Parathyroid adenoma (tissue), 2 donors: ENCODE data around the gene GJC2.

ENCODE experiments used
- H2AFZ ChIP-seq: fragments of 300-600 bp; sonication (generic); one replicate; pipeline ENCODE4 v1.7.0; 2017; ENCODE audit warnings: antibody characterized with exemption, mild to moderate bottlenecking
- H3K27ac ChIP-seq: fragments of 300-600 bp; sonication (generic); one replicate; pipeline ENCODE4 v1.7.0; 2017
- H3K27me3 ChIP-seq: fragments of 300-600 bp; sonication (generic); one replicate; pipeline ENCODE4 v1.7.0; 2017; ENCODE audit warnings: low read length; ENCODE audit not compliant: control insufficient read depth, insufficient read depth
- H3K36me3 ChIP-seq: fragments of 300-600 bp; sonication (generic); one replicate; pipeline ENCODE4 v1.7.0; 2017; ENCODE audit warnings: low read length; ENCODE audit not compliant: control insufficient read depth, insufficient read depth
- H3K4me1 ChIP-seq: fragments of 300-600 bp; sonication (generic); one replicate; pipeline ENCODE4 v1.7.0; 2017; ENCODE audit warnings: control low read depth
- H3K4me2 ChIP-seq: fragments of 300-600 bp; sonication (generic); one replicate; pipeline ENCODE4 v1.7.0; 2017; ENCODE audit warnings: low read length
- H3K4me3 ChIP-seq: fragments of 300-600 bp; sonication (generic); one replicate; pipeline ENCODE4 v1.7.0; 2017; ENCODE audit warnings: low read depth, low read length
- H3K79me2 ChIP-seq: fragments of 300-600 bp; sonication (generic); one replicate; pipeline ENCODE4 v1.7.0; 2017; ENCODE audit warnings: control low read depth
- H3K9ac ChIP-seq: fragments of 300-600 bp; sonication (generic); one replicate; pipeline ENCODE4 v1.7.0; 2017; ENCODE audit warnings: mild to moderate bottlenecking
- H3K9me3 ChIP-seq: fragments of 300-600 bp; sonication (generic); one replicate; pipeline ENCODE4 v1.7.0; 2017; ENCODE audit warnings: low read length; ENCODE audit not compliant: control insufficient read depth
- TF ChIP-seq, protein P1 (sequence below): fragments of 300-600 bp; sonication (generic); IDR thresholded peaks from one replicate; pipeline ENCODE4 v1.7.0; 2017; ENCODE audit warnings: antibody characterized with exemption, mild to moderate bottlenecking
- donor health status: primary hyperparathyroidism.

Gene GJC2

DNA sequence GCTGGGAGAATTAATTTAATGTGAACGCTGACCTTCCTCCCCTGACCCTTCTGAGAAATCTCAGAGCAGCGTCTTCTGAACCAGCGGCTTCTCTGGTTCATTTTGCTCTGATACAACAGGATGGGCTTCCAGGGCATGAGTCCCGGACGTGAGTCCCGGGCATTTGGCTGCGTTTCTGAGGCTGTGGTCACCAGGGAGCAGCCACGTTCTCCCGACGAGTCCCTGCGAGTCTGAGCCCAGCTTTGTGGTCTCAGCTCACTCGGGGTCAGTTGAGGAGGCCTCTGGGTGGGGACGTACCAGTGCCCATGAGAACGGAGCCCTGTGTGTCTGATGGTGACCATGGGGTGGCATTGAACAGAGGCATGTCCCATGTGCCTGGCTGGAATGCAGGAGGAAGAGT is 40.5 kb downstream of the GJC2 start:
- Histone ChIP-seq H3K36me3 (no peaks in the 10 kb centered on the region), H3K27ac (no peak overlapping the region), H3K27me3 (no peaks in the 10 kb centered on the region), H3K79me2 (no peaks in the 10 kb centered on the region), H3K4me3 (no peak overlapping the region), H2AFZ (no peak overlapping the region), H3K9me3 (no peaks in the 10 kb centered on the region), H3K9ac (no peak overlapping the region), H3K4me1 (no peaks in the 10 kb centered on the region), H3K4me2 (no peak overlapping the region)
- TF ChIP-seq, protein P1, sequence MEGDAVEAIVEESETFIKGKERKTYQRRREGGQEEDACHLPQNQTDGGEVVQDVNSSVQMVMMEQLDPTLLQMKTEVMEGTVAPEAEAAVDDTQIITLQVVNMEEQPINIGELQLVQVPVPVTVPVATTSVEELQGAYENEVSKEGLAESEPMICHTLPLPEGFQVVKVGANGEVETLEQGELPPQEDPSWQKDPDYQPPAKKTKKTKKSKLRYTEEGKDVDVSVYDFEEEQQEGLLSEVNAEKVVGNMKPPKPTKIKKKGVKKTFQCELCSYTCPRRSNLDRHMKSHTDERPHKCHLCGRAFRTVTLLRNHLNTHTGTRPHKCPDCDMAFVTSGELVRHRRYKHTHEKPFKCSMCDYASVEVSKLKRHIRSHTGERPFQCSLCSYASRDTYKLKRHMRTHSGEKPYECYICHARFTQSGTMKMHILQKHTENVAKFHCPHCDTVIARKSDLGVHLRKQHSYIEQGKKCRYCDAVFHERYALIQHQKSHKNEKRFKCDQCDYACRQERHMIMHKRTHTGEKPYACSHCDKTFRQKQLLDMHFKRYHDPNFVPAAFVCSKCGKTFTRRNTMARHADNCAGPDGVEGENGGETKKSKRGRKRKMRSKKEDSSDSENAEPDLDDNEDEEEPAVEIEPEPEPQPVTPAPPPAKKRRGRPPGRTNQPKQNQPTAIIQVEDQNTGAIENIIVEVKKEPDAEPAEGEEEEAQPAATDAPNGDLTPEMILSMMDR, result no peak

DNA sequence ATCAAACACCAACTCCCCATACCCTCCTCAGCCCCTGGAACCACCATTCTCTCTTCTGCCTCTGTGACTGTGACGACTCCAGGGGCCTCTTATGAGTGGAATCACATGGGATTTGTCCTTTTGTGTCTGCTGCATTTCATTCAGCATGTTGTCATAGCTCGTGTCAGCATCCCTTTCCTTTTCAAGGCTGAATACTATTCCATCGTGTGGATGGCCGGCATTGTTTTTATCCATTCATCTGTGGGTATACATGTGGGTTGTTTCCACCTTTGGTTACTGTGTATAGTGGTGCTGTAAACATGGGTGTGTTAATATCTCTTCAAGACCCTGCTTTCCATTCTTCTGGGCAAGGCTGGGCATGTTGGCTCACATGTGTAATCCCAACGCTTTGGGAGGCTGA is 41.0 kb downstream of the GJC2 start:
- Histone ChIP-seq H3K27me3 (no peaks in the 10 kb centered on the region), H3K4me3 (no peak overlapping the region), H3K36me3 (no peaks in the 10 kb centered on the region), H3K9ac (no peak overlapping the region), H2AFZ (no peak overlapping the region), H3K9me3 (no peaks in the 10 kb centered on the region), H3K79me2 (no peaks in the 10 kb centered on the region), H3K27ac (no peak overlapping the region), H3K4me2 (no peak overlapping the region), H3K4me1 (no peaks in the 10 kb centered on the region)
- TF ChIP-seq, protein P1, result no peak

DNA sequence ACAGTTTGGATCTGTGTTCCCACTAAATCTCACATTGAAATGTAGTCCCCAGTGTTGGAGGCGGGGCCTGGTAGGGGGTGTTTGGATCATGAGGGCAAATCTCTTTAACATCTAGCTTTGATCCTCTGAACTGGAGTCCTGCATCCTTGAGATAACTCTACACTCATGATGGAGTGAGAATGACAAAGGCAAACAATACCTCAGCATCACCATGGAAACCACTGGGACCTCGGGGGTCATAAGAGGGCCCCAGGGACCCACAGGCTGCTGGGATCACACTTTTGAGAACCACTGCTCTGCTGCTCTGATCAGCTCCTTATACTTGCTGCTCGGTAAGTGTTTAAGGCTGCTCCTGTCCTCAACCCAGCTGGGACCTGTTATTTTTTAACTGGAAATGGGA is 44.7 kb downstream of the GJC2 start:
- H3K4me3 ChIP-seq, result no peak overlapping the region
- no peaks in the 10 kb centered on the region for H3K79me2 ChIP-seq
- no peaks in the 10 kb centered on the region for H3K27me3 ChIP-seq
- H3K4me1 ChIP-seq, result no peaks in the 10 kb centered on the region
- H3K4me2 ChIP-seq, result no peak overlapping the region
- H3K9me3 ChIP-seq, result no peaks in the 10 kb centered on the region
- no peaks in the 10 kb centered on the region for H3K36me3 ChIP-seq
- TF ChIP-seq, protein P1, result no peak
- H3K9ac ChIP-seq, result no peak overlapping the region
- no peak overlapping the region for H2AFZ ChIP-seq
- no peak overlapping the region for H3K27ac ChIP-seq

DNA sequence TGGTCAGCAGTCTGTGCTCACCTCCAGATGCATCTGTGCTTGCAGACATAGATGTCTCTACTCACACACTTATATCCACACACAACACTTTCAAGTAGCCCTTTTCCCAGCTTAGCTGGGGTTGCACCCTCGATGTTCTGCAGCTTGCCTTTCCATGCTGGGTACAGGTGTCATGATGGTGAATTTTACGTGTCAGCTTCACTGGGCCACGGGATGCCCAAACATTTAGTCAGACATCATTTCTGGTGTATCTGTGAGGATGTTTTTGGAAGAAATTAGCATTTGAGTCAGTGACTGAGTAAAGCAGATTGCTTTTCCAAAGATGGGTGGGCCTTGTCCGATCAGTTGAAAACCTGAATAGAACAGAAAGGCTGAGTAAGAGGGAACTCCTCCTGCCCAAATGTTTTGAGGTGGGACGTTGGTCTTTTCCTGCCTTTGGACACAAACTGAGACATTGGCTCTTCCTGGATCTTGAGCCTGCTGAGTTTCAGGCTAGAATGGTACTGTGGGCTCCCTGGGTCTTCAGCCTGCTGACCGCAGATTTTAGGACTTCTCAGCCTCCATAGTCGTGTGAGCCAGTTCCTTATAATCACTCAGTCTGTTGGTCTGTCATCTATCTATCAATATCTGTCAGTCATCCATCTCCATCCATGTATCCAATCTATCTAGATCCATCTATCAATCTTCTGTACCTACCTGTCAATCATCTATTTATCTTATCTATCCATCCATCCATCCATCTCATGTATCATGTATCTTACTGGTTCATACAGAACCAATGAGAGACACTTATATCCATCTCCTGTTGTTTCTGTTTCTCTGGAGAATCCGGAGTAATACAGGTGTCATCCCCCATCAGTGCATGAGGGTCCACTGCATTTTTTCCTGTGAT is 45.4 kb downstream of the GJC2 start:
- no peak overlapping the region for H3K27ac ChIP-seq
- H3K9ac ChIP-seq, result no peak overlapping the region
- no peaks in the 10 kb centered on the region for H3K4me1 ChIP-seq
- H3K9me3 ChIP-seq, result no peaks in the 10 kb centered on the region
- no peak overlapping the region for H3K4me2 ChIP-seq
- H3K36me3 ChIP-seq, result no peaks in the 10 kb centered on the region
- no peak overlapping the region for H3K4me3 ChIP-seq
- no peak overlapping the region for H2AFZ ChIP-seq
- no peaks in the 10 kb centered on the region for H3K27me3 ChIP-seq
- TF ChIP-seq, protein P1, result no peak
- H3K79me2 ChIP-seq, result no peaks in the 10 kb centered on the region
